Panc1 (cell line): ENCODE results near the gene MON1A. TPM values are rescaled to one million over a fixed set of nuclear protein-coding genes. Genes with fewer than 3 reads are reported as not detected.

ENCODE experiments used
- ATAC-seq: fragments of 200-7000 bp; cut with Tn5 transposase; 2 replicates; pipeline ENCODE4 v1.9.1; 2020; ENCODE audit warnings: mild to moderate bottlenecking, moderate library complexity
- BruUV-seq: library from RNA; stranded (reverse); fragments of 400-500 nt; replicated peaks from 2 replicates; lab custom pipeline; 2021; lab: Mats Ljungman, UMichigan
- CTCF ChIA-PET: fragments of 300-600 bp; sonication (Branson Sonifier 250); formaldehyde crosslinking; loops from one replicate; lab custom pipeline; 2022; ENCODE audit warnings: antibody characterized with exemption; lab: Charles Lee
- POLR2A ChIA-PET: fragments of 300-600 bp; sonication (Branson Sonifier 250); formaldehyde crosslinking; loops from one replicate; lab custom pipeline; 2022; ENCODE audit warnings: antibody characterized with exemption; lab: Charles Lee
- DNase-seq: peaks from one replicate; pipeline ENCODE4 v3.0.0-alpha.2; 2010; ENCODE audit warnings: low read depth, low spot score
- H3K27ac ChIP-seq: 2 replicates; pipeline ENCODE4 v1.5.1; 2011; ENCODE audit warnings: mild to moderate bottlenecking, low read length, inconsistent platforms
- H3K27me3 ChIP-seq: fragments of 200-500 bp; sonication (Bioruptor generic); 2 replicates; pipeline ENCODE4 v1.6.0; 2014; ENCODE audit warnings: low read length, inconsistent platforms; ENCODE audit not compliant: control insufficient read depth, insufficient read depth
- H3K36me3 ChIP-seq: fragments of 200-500 bp; sonication (Bioruptor generic); 2 replicates; pipeline ENCODE4 v1.5.1; 2014; ENCODE audit warnings: inconsistent platforms, mild to moderate bottlenecking, low read length, moderate library complexity; ENCODE audit not compliant: control insufficient read depth, insufficient read depth
- H3K4me1 ChIP-seq: 2 replicates; pipeline ENCODE4 v1.5.1; 2011; ENCODE audit warnings: inconsistent platforms, mild to moderate bottlenecking, low read length, moderate library complexity; ENCODE audit not compliant: control insufficient read depth, insufficient read depth
- H3K4me3 ChIP-seq, 2 experiments: 2 replicates each; pipeline ENCODE4 v1.5.1; 2011 to 2012; ENCODE audit warnings: low read depth in 2 of 2, low read length in 2 of 2, mild to moderate bottlenecking in 2 of 2, inconsistent platforms in 1 of 2, moderate library complexity in 1 of 2
- H3K9me3 ChIP-seq: fragments of 200-500 bp; sonication (Bioruptor generic); 2 replicates; pipeline ENCODE4 v1.5.1; 2014; ENCODE audit warnings: low read depth, mild to moderate bottlenecking, inconsistent platforms, low read length, moderate library complexity; ENCODE audit not compliant: control insufficient read depth, insufficient read depth
- POLR2AphosphoS5 ChIP-seq: IDR thresholded peaks from 2 replicates; pipeline ENCODE4 v1.6.1; 2012; ENCODE audit warnings: mild to moderate bottlenecking, low read depth, low read length, moderate library complexity
- REST ChIP-seq, 2 experiments: IDR thresholded peaks; 2 replicates each; pipeline ENCODE4 v1.6.1; 2011 to 2012; ENCODE audit warnings: low read depth in 2 of 2, control low read depth in 1 of 2, low read length in 1 of 2, mild to moderate bottlenecking in 1 of 2, moderate library complexity in 1 of 2; ENCODE audit not compliant: insufficient read depth in 1 of 2
- SIN3A ChIP-seq: IDR thresholded peaks from 2 replicates; pipeline ENCODE4 v1.6.1; 2012; ENCODE audit warnings: low read depth, mild to moderate bottlenecking, low read length, moderate library complexity, borderline replicate concordance; ENCODE audit not compliant: insufficient read depth
- TCF7L2 ChIP-seq: IDR thresholded peaks from 2 replicates; pipeline ENCODE4 v1.6.1; 2011; ENCODE audit warnings: mild to moderate bottlenecking, low read depth, low read length, inconsistent platforms
- in situ Hi-C: cut with HindIII; loops from 2 replicates; pipeline ENCODE4 v1.10.0; 2016; ENCODE audit warnings: low sequenced_read_pairs, low pct_unique_long_range_greater_than_20kb
- intact Hi-C: fragments of 100-400 bp; cut with micrococcal nuclease; formaldehyde crosslinking; loops from one replicate; pipeline ENCODE4 v1.10.0; 2022; ENCODE audit not compliant: unreplicated experiment
- total RNA-seq: library from RNA; stranded (reverse); gene quantifications from one replicate; pipeline ENCODE4 v1.2.1, GENCODE V29; 2021; ENCODE audit not compliant: unreplicated experiment
- TF ChIP-seq, protein P1 (sequence below): fragments of 450-650 bp; IDR thresholded peaks from 2 replicates; pipeline ENCODE4 v1.5.1; 2017; ENCODE audit warnings: mild to moderate bottlenecking

MON1A gene
- total RNA-seq, 1 experiment from 2014 or later, result 12.9 TPM

DNA sequence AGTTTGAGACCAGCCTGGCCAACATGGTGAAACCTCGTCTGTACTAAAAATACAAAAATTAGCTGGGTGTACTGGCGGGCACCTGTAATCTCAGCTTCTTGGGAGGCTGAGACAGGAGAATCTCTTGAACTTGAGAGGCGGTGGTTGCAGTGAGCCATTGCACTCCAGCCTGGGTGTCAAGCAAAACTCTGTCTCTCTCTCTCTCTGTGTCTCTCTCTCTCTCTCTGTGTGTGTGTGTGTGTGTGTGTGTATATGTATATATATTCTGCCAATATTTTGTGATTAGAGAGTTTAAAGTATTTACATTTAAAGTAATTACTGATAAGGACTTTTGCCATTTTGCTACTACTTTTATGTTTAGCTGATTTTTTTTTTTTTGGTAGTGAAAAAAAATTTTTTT lies 26.0 kb upstream of the MON1A start:
- H3K36me3 ChIP-seq, result no peaks in the 10 kb centered on the region
- ChIA-PET POLR2A (interaction anchor here (0.8 kb wide), 1 partner anchor 20 kb away, joined by 11 read pairs; no protein-coding TSS in a partner anchor), CTCF (interaction anchor here (0.6 kb wide), 1 partner anchor 167 kb away, joined by 4 read pairs; no protein-coding TSS in a partner anchor)
- no peaks in the 10 kb centered on the region for H3K9me3 ChIP-seq
- intact Hi-C loops, result no loop called here
- peaks cover 4% of the 10 kb centered on the region; the same call in 1 of the 2 replicates for H3K4me1 ChIP-seq
- no peak overlapping the region for H3K27ac ChIP-seq
- BruUV-seq, result no TSS peak
- no peaks in the 10 kb centered on the region for H3K27me3 ChIP-seq
- DNase-seq (no peak), ATAC-seq (no peak)
- no peak overlapping the region for H3K4me3 ChIP-seq
- in situ Hi-C loops, result no loop called here
- no peak for TF ChIP-seq POLR2AphosphoS5
- TF ChIP-seq SIN3A, result no peak

- Histone ChIP-seq H3K9me3 (no peaks in the 10 kb centered on the region), H3K36me3 (no peaks in the 10 kb centered on the region), H3K27me3 (no peaks in the 10 kb centered on the region), H3K27ac (no peak overlapping the region), H3K4me1 (peaks cover 14% of the 10 kb centered on the region; the same call in 1 of the 2 replicates), H3K4me3 (no peak overlapping the region)
- POLR2A ChIA-PET, result no interaction called here
- DNase-seq, result no peak
- TF ChIP-seq SIN3A, result no peak
- TF ChIP-seq, protein P1, sequence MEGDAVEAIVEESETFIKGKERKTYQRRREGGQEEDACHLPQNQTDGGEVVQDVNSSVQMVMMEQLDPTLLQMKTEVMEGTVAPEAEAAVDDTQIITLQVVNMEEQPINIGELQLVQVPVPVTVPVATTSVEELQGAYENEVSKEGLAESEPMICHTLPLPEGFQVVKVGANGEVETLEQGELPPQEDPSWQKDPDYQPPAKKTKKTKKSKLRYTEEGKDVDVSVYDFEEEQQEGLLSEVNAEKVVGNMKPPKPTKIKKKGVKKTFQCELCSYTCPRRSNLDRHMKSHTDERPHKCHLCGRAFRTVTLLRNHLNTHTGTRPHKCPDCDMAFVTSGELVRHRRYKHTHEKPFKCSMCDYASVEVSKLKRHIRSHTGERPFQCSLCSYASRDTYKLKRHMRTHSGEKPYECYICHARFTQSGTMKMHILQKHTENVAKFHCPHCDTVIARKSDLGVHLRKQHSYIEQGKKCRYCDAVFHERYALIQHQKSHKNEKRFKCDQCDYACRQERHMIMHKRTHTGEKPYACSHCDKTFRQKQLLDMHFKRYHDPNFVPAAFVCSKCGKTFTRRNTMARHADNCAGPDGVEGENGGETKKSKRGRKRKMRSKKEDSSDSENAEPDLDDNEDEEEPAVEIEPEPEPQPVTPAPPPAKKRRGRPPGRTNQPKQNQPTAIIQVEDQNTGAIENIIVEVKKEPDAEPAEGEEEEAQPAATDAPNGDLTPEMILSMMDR, result no peak
- no peak for TF ChIP-seq POLR2AphosphoS5
- ATAC-seq, result no peak
- intact Hi-C loops (no loop called here), in situ Hi-C loops (no loop called here)
- no TSS peak for BruUV-seq
- CTCF ChIA-PET, result interaction anchor here (0.7 kb wide), 1 partner anchor 23 kb away, joined by 7 read pairs; the partner anchor contains the start of gene MON1A
These were observed 23.3 kb upstream of the MON1A start for GRCh38 chr3:49952924-49953323.

DNA sequence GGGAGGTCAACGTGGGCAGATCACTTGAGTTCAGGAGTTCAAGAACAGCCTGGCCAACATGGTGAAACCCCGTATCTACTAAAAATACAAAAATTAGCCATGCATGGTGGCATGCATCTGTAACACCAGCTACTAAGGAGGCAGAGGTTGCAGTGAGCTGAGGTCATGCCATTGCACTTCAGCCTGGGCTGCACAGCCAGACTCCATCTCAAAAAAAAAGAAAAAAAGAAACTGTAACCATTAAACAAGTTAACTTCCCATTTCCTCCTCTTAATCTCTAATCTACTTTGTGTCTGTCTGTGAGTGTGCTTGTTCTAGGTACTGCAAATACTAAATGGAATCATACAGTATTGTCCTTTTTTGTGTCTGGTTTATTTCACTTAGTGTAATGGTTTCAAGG lies 13.0 kb upstream of the MON1A start:
- Histone ChIP-seq H3K9me3 (no peaks in the 10 kb centered on the region), H3K4me1 (no peaks in the 10 kb centered on the region; the same call in 1 of the 2 replicates), H3K36me3 (no peaks in the 10 kb centered on the region; the same call in 1 of the 2 replicates), H3K27ac (no peak overlapping the region), H3K4me3 (no peak overlapping the region), H3K27me3 (no peaks in the 10 kb centered on the region)
- ATAC-seq (no peak), DNase-seq (no peak)
- TF ChIP-seq TCF7L2, result no peak
- no peak for TF ChIP-seq REST (IDR thresholded peaks at IDR 0.05; ENCODE audit: insufficient read depth in 1 of 2, low read depth in 2 of 2, low read length in 1 of 2)
- TF ChIP-seq POLR2AphosphoS5, result no peak
- TF ChIP-seq, protein P1, result no peak
- TF ChIP-seq SIN3A, result no peak
- intact Hi-C loops, result no loop called here
- ChIA-PET POLR2A (no interaction called here), CTCF (no interaction called here)
- in situ Hi-C loops, result no loop called here
- BruUV-seq, result no TSS peak
